ENCODE measurements around the gene RAD51B.
"Not testable (repeated sequence)": the region's sequence is repeated elsewhere in the genome, so short reads cannot be mapped to it uniquely, and the experiment has no call there.

RAD51B gene

DNA sequence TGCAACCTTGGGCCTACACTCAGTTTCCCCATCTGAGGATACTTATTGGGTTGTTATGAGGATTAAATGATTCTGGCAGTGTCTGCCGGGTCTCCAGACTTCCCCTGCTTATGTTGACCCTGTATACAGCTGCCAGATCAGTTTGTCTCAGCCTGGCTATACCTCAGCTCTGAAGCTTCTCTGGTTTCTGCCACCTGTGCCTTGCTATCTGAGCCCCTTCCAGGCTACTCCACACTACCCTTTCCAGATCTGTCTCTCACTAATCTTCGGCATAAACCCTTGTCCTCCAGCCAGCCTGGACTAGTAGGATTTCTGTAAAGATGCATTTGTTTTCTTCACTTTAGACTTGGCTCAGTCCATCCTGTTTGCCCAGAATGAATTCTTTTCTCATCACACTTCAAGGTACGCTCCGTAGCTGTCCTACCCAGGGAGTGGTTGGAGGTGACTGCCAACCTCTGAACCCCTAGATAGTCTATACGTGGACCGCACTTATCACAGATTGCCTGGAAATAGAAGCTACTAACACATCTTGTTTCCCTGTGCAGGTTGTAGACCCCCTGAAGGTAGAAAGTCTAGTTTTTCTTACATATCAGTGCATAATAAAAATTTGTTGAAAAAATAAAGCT is 422.4 kb downstream of the RAD51B start:
- DNase-seq = no peak

DNA sequence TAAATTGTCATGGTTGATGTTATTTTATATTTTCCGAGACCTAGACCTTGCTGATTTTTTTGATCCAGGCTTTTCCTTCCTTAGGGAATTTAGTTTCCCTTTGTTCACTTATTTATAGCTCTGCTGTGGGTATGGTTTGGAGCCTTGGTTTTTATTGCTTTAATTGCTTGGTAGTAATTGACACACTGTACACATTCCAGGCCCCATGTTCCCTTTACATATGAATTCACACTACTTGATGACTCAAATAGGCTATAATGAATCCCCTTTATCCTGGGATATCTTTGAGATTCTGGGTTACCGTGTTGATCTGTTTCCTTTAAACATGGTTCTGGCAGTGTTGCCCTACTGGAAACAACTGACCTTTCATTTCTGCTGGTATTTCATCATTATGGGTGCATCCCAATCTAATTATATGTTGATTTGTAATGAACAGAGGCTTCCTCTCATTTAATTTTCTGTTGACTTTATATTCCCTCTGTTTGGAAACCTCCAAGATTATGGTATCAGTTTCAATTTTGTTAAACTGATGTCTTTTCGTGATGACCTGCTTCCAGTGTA is 424.0 kb downstream of the RAD51B start:
- DNase-seq = no peak

DNA sequence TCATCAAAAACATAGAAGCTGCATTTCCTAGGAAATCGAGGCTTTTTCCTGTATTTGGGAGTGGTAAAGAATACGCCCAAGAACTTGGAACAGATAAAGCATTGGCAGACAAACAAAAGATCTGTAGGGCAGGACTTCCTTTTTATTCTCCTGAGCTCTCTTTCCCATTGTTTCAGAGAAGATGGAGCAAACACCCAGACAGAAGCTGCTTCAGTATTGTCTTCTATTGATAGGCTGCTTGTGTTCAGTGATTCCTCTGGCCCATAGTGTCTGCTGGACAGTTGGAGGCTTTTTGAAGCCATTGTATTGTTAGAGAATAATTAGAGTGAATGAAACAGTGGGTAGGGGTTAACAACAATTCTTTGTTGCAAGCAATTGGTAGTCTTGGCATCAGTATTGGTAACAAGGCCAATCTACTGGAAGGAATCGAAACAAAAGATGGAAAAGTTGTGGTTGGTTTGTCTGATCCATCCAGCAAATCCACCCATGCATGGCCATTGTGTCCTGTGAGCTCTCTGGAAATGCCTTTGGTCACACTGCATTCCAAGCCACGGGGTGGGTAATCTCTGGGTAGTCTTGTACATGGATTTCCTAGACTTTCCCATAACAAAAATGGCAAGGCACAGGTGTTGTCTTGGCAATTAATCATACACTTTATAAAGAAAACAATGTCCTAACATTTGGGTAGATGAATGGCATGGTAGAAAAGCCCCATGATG is 424.8 kb downstream of the RAD51B start:
- no peak for DNase-seq

DNA sequence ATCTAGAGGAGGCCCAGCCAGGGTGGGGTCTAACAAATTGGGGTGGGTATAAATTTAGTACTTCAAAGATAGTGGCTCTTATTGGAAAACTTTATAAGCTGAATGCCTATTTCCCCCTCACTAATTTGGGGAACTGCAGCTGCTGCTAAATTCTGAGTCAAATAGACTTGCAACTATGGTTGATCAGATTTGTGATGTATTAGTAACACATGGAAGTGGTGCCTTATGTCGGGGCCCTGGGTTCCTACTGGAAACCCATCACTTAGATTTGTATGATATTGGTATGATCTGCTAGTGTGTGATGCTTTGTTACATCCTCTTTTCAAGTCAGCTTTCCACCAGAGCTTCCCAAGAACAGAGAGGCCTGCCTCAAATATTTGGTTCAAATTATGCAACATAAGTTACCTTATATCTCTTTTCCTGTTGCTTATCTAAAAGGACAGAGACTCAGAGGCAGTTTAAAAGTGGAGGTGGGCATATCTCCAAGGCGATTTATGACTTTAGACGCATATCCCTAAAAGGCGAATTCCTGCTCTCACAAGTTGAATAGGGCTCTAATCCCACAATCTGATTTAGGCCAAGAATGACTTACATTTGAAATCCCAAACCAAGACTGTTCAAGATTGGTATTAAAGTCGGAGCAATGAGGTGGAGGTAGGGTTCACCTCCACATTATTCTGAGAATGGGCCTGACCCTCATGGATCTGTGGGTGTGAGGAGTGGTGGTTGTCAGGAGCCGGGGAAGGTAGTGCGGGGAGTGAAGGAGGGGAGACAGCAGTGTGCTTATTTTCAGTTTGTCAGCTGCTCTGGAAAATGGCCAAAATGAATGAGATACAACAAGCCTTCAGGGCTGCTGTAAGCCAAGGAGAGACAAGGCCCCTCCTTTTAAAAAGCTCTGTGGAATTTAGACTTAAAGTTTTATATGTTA is 425.8 kb downstream of the RAD51B start:
- DNase-seq = peak; percentile 45

DNA sequence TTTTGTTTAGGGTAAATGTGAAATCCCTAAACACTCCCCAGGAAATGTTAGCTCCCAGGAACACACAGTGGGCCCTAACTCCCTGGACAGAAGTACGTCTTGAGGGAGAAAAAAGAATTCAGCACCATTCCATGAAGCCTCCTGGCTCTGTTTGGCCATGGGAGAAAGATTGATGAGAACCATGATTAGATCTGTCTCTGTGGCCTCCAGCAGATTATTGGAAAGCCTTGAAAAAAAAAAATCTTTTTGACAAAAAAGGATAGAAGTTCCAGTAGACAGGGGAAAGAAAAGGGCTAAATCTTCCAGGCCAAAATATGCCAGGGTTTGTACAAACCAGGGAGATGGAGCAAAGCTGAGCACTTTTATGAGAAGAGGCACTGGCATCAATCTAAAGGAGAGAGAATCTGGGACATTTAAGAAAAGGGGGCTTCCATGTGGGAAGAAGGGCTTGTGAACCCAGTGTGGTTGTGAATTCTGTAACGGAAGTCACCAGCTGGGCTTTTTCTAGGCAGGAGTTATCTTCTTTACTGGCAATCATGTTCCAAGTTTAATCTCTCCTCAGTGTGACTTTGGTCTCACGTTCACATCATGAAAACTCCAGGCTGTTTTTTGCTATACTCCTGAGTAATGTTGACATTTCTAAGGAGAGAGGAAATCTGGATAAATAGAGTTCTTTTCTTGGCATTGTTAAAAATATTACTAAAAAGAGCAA is 426.7 kb downstream of the RAD51B start:
- DNase-seq = no peak

DNA sequence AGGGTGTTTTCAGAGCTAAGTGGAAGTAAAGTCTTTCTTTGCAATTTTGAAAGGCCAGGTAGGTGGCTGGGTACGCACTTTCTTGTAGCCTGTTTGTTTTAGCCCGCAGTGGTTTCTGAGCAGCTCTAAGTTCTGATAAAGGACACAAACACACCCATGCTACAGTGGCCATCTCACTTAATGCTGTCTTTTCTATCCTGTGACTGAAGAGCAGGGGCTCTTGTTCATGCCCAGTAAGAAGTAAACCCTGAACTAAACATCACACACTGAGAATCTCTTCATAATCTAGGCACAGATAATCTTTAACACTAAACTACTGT is 427.2 kb downstream of the RAD51B start:
- no peak for DNase-seq

DNA sequence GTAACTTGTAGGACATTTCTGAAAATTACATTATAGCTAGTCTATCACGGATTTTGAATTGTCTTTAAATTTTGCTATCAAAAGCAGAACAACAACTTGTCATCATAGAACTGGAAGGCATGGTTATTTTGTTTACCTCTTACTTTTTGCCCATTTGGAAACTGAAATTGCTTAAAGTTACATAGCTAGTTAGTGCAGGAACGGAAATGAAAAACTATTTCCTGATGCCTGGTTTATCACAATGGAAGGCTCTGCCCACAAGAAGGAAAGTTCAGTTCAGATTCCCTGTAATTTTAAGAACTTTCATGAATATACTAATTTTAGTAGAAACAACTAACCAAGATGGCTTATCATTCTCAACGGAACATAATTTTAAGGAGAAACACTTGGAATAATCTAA is 427.7 kb downstream of the RAD51B start:
- no peak for DNase-seq

DNA sequence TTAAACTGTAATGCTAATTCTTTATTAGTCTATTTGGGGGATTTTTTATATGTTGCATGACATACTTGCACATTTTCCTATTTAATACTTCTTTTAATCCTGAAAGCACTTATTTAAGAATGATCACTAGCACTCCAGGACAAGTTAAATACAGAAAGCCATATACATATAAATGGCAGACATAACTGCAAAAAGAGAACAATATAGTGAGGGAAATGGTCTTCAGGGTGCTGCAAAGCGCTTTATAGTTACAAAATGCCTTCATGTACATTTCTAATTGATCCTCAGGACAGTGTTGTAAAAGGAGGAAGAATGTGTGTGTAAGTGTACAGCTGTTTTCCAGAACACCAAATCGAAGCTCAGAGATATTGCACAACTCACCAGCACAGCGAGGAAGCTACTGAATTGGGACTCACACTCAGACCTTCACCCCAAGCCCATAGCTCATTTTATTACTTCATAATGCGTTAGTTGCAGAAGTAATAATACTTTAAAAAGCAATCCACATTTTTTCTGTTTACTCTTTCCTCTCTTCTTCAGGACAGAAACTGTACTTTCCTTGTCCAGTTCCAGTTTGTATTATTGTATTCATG is 428.2 kb downstream of the RAD51B start:
- no peak for DNase-seq

DNA sequence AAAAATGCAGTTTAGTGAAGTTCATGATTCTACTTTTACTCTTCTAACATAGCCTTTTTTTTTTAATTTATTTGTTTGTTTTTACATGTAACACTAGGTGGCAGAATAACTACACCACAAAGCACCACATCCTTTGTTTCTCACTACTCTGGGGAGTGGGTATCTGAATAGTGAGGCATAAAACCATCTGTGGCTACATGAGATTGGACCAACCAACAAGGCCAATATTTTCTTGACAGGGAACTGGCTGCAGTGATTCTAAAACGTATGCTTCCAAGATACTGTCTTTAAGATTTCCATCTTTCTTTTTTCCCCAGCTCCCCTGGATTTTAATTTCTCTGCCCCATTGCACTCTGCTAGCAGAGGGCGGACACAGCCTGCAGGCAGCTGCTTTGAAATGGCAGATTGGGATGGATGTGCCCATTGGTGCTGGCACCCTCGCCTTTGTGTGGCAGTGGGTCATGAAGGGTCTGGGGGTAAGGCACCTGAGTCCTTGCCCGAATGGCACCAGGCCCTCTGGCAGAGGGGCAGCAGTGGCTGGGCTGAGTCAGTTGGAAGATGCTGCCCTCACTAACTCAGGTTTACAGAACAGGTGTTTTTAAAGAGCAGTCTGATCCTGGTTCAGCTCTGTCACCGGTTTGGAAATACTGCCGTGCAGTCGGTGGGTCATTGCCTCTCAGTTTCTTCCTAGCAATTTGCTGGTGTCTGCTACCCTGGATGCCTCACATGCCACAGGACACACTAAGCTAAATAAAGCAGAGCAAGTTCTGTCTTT is 429.1 kb downstream of the RAD51B start:
- peak; percentile 52 for DNase-seq

DNA sequence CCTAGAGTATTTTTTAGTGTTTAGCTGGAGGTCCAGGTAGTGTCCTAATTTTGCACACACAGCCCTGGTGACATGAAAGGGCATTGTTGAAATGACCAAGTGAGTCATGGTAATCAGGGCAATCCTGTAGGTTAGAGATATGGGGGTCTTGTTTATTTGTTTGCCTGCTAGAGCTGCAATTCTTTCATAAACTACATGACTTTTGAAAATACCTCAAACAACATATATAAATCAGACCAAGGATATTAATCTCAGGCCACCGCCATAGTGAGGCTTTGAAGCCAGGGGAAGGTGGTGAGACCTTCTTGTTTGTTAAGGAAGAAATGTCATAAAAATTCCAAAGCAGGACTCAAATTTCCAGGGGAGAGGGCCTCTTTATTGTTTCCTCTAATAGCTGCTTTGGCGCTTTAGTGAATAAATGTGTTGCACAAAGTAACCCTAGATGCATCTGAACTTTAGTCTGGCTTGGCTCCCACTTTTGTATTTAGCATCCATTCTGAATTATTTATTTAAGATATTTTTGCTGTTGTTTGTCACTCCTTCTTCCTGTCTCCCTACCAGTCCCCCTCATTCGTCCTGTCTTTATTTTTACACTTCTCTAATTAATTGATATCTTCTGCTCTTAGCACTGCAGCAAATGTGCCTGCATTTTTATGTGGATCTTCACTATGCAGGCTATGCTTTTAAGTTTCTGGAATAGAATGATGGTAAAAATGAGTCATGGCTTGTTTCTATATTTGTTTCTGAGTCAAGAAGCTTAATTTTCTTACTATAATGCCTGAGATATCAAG is 430.3 kb downstream of the RAD51B start:
- DNase-seq = no peak

DNA sequence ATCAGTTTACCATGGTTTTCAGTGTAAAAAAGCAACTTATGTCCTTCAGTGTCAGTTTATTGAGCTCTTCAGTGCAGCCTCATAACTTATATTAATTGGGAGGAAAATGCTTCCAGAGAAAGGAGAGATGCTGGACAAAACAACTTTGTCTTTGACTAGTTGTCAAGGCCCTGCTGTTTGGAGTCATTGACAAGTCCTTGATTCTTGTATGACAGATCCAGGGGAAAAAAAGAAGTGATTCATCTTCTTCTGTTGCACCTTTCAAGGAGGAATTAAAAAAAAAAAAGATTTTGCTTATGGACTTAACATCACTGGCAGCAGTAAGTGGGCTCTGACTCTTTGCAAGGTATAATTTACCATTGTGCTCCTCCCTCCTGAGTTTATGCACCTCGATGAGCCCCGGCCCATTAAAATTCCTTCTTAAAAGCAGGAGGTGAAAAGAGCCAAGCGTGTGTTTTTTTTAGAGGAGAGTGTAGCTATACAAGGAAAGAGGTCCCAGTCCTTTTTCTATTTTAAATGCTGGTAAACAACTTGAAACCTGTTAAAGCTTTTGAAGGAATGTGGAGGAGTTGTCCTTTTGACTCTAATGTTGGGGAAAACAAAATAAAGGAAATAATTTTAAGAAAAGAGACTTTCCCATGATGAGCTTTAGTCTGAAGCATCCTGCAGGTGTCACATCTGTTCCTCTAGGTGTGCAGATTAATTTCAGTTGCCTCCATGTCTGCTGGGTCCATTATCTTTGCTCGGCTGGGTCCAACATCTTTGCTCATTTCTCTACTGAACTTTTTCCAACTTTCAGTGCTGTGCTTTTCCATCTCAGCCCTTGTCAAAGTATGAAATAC is 431.6 kb downstream of the RAD51B start:
- DNase-seq = no peak

DNA sequence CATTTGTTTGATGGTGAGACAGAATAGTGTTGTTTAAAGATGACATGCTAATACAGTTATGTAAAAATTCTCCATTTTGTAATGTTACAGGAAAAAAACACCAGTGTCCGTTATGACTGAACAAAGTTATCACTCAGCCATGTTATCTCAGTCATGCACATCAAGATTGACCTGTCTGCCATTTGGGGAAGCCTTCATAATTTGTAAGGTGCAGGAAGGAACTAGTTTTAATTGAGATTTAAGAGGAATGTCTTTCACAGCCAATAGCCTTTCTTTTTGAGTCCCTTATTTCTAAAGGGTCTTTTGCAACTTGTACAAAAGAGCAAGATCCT is 432.2 kb downstream of the RAD51B start:
- DNase-seq = no peak

DNA sequence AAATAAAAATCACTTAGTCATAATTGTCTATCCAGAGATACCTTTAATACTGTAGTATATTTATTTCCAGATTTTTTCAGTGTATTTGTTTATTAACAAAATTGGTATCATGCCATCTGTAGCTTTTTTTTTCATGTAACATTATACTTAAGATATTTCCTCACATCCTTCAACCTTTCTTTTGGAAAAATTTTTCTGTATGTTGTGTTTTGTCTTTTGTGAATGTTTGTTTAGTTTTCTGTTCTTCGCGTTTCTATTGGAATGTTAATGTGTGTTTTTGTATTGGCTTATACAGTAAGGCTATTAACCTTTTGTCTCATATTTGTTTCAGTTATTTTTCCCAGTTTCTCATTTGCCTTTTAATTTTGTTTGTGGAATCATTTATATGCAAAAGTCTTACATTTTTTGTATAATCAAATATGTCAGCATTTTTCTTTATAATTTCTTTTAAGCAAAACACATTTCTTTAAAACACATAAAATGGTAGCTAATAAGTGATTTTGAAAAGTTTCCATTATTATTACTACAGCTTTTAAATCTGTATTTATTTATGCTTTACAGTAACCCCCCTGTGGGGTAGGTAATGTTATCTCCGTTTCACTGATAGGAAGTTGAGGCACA is 433.7 kb downstream of the RAD51B start:
- DNase-seq = no peak

DNA sequence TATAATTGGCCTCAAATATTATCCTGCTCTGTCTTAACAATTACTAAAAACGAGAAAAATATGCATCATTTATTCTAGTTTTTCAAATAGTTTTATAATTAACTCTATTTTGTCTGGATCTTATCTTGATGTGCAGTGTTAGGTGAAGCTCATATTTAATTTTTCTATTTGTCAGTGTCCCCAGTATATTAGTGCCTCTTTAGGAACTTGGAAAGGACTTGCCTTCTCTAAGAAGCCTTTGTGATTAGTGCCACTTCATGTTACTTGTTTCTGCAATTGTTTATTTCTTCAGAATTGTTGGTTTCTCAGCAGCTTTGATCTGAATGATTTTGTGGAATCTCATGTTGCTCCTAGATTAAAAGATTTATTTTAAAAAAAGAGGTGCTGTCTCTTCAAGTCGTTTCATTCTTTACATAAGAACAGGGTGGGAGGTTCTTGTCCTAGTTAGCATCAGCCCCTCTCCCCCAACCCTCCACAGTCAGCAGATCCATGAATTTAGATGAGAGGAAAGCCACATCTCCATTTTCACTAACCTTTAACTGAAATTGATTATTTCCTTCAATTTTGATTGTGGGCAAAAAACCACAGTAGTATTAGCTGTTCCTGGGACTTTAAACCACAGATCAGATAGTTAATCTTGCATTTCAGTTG is 434.4 kb downstream of the RAD51B start:
- no peak for DNase-seq

DNA sequence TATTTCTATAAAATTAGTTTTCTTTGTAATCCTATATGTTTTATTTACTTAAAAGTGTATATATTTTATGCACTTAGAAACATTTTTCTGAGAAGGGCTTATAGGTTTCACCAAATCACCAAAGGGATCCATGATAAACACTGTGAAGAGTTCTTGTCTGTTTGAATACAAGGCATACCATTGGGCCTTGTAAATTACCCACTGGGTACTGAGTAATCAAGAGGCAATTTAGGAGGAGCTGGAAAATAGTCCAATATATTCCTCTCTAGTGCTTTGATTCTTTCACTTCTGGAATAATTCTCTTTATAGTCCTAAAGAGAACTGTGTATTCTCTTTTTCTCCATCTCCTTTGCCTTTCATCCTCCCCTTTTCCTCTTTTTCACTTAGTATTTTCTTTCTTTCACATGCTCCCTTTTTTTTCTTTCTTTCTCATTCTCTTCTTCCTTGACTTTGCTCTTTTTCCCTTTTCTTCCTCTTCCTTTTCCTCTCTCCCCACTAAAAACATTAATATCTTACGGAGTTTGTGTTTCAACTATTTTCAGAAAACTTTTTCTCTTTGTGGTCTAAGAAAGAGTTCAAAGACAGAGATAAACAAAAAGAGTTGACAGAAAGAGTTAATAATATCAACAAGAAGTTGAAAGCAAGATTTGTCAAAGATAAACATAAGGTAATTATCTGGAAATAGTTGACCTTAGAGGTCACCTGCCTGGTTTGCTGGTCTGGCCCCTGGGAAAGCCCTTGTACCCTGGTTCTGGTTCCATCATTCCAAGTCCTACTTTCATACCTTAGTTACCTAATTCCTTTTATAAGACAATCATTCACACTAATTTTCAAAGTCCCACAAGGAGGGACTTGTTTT is 435.3 kb downstream of the RAD51B start:
- no peak for DNase-seq

DNA sequence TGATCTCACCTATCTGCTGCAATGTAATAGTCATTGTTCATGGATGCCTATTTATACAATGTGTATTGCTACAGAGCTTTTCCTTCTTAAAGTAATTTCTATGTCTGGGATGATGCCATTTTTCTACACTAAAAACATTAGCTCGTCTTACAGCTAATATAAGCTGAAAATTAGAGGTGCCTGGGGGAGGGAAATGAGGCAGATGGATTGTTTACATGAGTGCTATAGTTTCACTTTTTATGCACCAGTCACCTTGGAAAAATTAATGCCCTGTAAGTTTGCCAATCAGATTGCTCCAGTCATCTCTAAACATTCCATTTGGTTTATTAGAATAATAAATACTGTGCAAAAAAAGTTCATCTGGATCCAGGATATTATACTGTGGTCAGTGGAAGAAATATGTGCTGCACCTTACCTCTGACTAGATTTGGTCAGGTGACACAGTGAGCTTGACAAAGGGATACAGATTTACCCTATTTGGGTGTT is 436.2 kb downstream of the RAD51B start:
- no peak for DNase-seq

DNA sequence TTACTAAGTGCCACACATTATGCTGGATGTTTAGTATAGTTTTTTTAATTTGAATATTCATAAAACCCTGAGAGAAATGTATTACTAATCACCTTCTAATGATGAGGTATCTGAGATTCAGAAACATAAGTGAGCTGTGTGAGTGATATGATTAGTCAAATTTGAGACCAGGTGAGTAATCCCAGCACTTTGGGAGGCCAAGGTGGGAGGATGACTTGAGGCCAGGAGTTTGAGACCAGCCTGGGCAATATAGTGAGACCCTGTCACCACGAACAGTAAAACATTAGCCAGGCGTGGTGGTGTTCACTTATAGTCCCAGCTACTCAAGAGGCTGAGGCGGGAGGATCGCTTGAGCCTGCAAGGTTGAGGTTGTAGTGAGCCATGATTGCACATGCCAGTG is 438.4 kb downstream of the RAD51B start:
- DNase-seq = no peak

DNA sequence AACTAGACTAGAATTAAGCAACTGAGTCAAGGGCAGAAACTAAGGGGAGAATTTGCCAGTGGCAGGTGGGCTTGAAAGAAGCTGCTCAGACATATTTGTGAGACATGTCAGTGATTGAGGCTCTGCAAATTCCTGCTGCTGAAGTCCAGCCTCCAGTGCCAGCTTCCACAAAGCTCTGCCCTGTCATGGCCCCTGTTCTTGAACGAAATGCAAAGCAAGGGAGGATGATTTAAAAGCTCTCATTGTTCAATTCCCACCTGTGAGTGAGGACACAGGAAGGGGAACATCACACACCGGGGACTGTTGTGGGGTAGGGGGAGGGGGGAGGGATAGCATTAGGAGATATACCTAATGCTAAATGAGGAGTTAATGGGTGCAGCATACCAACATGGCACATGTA is 439.4 kb downstream of the RAD51B start:
- DNase-seq = not testable (repeated sequence)

All from DMS 273 treated with DMSO at 0.1 percent for 48 hours (cell line).